CD14-positive monocyte (primary cell): ENCODE results near the gene BRAT1. TPM values are rescaled to one million over a fixed set of nuclear protein-coding genes. Genes with fewer than 3 reads are reported as not detected.

Source experiments
- DNase-seq, 3 donors: peaks; one replicate each; pipeline ENCODE4 v3.0.0-alpha.2; 2011 to 2022
- H2AFZ ChIP-seq: 2 replicates; pipeline ENCODE4 v1.6.0; 2012; ENCODE audit warnings: mild to moderate bottlenecking, low read depth, low read length, inconsistent platforms; ENCODE audit not compliant: insufficient read depth, poor library complexity, severe bottlenecking
- H3K27ac ChIP-seq, 2 donors: 1 replicate in 1 of 2; 2 replicates in 1 of 2; pipeline ENCODE4 v1.5.1; 2012 to 2013; ENCODE audit warnings: low read length in 2 of 2, control low read depth in 1 of 2, inconsistent platforms in 1 of 2, low read depth in 1 of 2, mild to moderate bottlenecking in 1 of 2
- H3K27me3 ChIP-seq, 2 donors: one replicate each; pipeline versions ENCODE4 v1.6.0 to v1.6.1; 2011 to 2013; ENCODE audit warnings: low read length in 2 of 2; ENCODE audit not compliant: control insufficient read depth in 2 of 2, insufficient read depth in 2 of 2
- H3K36me3 ChIP-seq, 2 donors: replicated peaks in 1 of 2; 1 replicate in 1 of 2; 2 replicates in 1 of 2; pipeline versions ENCODE4 v1.5.1 to v1.6.1; 2012 to 2013; ENCODE audit warnings: low read length in 2 of 2, control low read depth in 1 of 2, inconsistent platforms in 1 of 2, mild to moderate bottlenecking in 1 of 2; ENCODE audit not compliant: insufficient read depth in 2 of 2, control insufficient read depth in 1 of 2
- H3K4me1 ChIP-seq, 2 donors: 1 replicate in 1 of 2; 2 replicates in 1 of 2; pipeline versions ENCODE4 v1.5.1 to v1.6.1; 2012 to 2013; ENCODE audit warnings: low read length in 2 of 2, control low read depth in 1 of 2, inconsistent platforms in 1 of 2, mild to moderate bottlenecking in 1 of 2, moderate library complexity in 1 of 2; ENCODE audit not compliant: insufficient read depth in 2 of 2, control insufficient read depth in 1 of 2
- H3K4me2 ChIP-seq: replicated peaks from 2 replicates; pipeline ENCODE3; 2012; ENCODE audit warnings: low read length, moderate library complexity, mild to moderate bottlenecking; ENCODE audit not compliant: poor library complexity, severe bottlenecking; ENCODE audit errors: extremely low read depth
- H3K4me3 ChIP-seq, 3 experiments: fragments of 200-600 bp in 1 of 3; sonication (generic) in 1 of 3; replicated peaks in 1 of 3; 1 replicate in 2 of 3; 2 replicates in 1 of 3; pipeline ENCODE4 v1.5.1; 2011 to 2013; ENCODE audit warnings: low read length in 3 of 3, mild to moderate bottlenecking in 3 of 3, control low read depth in 2 of 3, low read depth in 2 of 3, inconsistent platforms in 1 of 3, moderate library complexity in 1 of 3
- H3K79me2 ChIP-seq: 2 replicates; pipeline ENCODE4 v1.6.0; 2012; ENCODE audit warnings: mild to moderate bottlenecking, control low read depth, inconsistent platforms, low read length, moderate library complexity; ENCODE audit not compliant: insufficient read depth
- H3K9ac ChIP-seq: 2 replicates; pipeline ENCODE4 v1.6.0; 2017; ENCODE audit warnings: low read length, mild to moderate bottlenecking; ENCODE audit not compliant: insufficient read depth, poor library complexity, severe bottlenecking
- H3K9me3 ChIP-seq, 2 donors: replicated peaks in 1 of 2; 1 replicate in 1 of 2; 2 replicates in 1 of 2; pipeline versions ENCODE4 v1.5.1 to v1.6.1; 2012 to 2013; ENCODE audit warnings: low read length in 2 of 2, control low read depth in 1 of 2; ENCODE audit not compliant: control insufficient read depth in 1 of 2, insufficient read depth in 1 of 2
- H4K20me1 ChIP-seq: 2 replicates; pipeline ENCODE4 v1.6.0; 2012; ENCODE audit warnings: mild to moderate bottlenecking, low read length, control low read depth, moderate library complexity; ENCODE audit not compliant: insufficient read depth
- H3K27ac Mint-ChIP-seq, 7 donors: one replicate each; pipeline ENCODE4 v1.8.0; 2020; ENCODE audit warnings: mild to moderate bottlenecking in 7 of 7, mixed read lengths in 7 of 7, moderate library complexity in 6 of 7, inconsistent platforms in 2 of 7
- H3K27me3 Mint-ChIP-seq, 3 donors: one replicate each; pipeline ENCODE4 v1.8.0; 2021 to 2022; ENCODE audit warnings: low read depth in 3 of 3, mild to moderate bottlenecking in 3 of 3, mixed read lengths in 3 of 3, moderate library complexity in 3 of 3, inconsistent platforms in 1 of 3
- H3K36me3 Mint-ChIP-seq, 2 donors: one replicate each; pipeline ENCODE4 v1.8.0; 2020; ENCODE audit warnings: mixed read lengths in 2 of 2, inconsistent platforms in 1 of 2, mild to moderate bottlenecking in 1 of 2
- H3K4me1 Mint-ChIP-seq: one replicate; pipeline ENCODE4 v1.8.0; 2020; ENCODE audit warnings: mild to moderate bottlenecking, mixed read lengths
- H3K4me3 Mint-ChIP-seq, 2 donors: one replicate each; pipeline ENCODE4 v1.8.0; 2020; ENCODE audit warnings: mild to moderate bottlenecking in 2 of 2, mixed read lengths in 2 of 2, moderate library complexity in 1 of 2
- H3K9me3 Mint-ChIP-seq, 7 donors: one replicate each; pipeline ENCODE4 v1.8.0; 2020 to 2022; ENCODE audit warnings: mixed read lengths in 7 of 7, mild to moderate bottlenecking in 6 of 7, moderate library complexity in 6 of 7, inconsistent platforms in 2 of 7
- WGBS: methylation state at CpG from one replicate; pipeline ENCODE4 v1.1.5; 2013; ENCODE audit warnings: missing lambda C conversion rate; ENCODE audit not compliant: insufficient coverage; 5-methylcytosine and 5-hydroxymethylcytosine counted together
- intact Hi-C, 2 donors: fragments of 100-400 bp; cut with micrococcal nuclease; formaldehyde crosslinking; loops; one replicate each; pipeline versions ENCODE4 v1.15.0 to v1.15.1; 2023
- polyA plus RNA-seq, 3 donors: library from polyadenylated mRNA; depleted of rRNA in 1 of 3; unstranded in 2 of 3; stranded (reverse) in 1 of 3; fragments of 300-500 nt in 2 of 3; fragments of >200 nt in 1 of 3; fragmentation: Illumina TruSeq in 2 of 3; gene quantifications; 1 replicate in 2 of 3; 2 replicates in 1 of 3; pipeline ENCODE4 v1.2.3, GENCODE V29; 2012 to 2021
- TF ChIP-seq, protein P1 (sequence below): fragments of 200-600 bp; IDR thresholded peaks from one replicate; pipeline ENCODE4 v1.8.0; 2022; ENCODE audit warnings: antibody characterized with exemption, mild to moderate bottlenecking

The BRAT1 gene
- polyA plus RNA-seq, 3 donors, result 31.6 to 34.2 (median 32.5) TPM

DNA sequence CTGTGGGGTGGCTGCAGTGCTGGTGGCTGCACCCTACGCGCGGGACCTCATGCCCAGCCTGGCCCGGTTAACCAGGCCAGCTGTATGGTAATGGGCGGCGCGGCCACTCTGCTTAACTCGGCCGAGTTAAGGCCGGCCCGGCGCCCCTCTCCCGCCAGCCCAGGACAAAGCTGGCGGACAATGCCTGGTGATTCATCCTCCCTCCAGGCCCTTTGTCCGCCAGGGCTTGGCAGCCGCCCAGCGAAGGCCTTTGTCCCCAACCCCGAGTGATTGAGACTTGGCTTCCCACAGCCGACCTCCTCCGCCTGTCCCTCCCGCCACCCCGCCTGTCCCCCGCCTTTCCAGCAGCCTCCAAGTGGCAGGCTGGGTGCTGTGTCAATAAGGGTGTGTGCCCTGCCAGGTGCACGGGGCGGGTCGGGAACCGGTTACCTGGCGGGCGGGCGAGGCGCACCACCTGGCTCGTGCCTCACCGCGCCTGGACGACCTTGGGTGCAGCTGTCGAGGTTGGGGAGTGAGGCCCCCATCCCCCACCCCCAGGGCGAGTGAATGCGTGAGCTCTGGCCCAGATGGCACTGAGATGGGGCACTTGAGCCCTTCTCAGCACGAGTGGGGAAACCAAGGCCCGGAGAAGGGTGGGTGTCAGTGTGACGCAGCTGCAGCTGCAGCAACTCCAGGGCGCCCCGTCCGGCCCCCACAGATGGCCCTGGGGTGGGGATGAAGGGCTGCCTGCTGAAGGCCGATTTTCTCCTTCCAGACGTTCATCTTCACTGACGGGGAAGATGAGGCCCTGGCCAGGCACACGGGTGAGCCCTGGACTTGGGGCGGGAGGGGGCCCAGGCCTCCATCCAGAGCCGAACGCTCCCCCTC, 31.1 kb downstream of the BRAT1 start:
- peak overlapping the region; percentile 93 to 100 (median 94) for H3K4me3 ChIP-seq
- peaks cover 71 to 73% of the 10 kb centered on the region in 2 donors for H3K4me1 ChIP-seq
- peak overlapping the region; percentile 89 for H3K9ac ChIP-seq
- H3K79me2 ChIP-seq, result peaks cover 86% of the 10 kb centered on the region
- H3K27me3 ChIP-seq, result no peaks in the 10 kb centered on the region
- WGBS, result 57% methylated on average over 35 of the region's 51 CpGs
- TF ChIP-seq, protein P1, sequence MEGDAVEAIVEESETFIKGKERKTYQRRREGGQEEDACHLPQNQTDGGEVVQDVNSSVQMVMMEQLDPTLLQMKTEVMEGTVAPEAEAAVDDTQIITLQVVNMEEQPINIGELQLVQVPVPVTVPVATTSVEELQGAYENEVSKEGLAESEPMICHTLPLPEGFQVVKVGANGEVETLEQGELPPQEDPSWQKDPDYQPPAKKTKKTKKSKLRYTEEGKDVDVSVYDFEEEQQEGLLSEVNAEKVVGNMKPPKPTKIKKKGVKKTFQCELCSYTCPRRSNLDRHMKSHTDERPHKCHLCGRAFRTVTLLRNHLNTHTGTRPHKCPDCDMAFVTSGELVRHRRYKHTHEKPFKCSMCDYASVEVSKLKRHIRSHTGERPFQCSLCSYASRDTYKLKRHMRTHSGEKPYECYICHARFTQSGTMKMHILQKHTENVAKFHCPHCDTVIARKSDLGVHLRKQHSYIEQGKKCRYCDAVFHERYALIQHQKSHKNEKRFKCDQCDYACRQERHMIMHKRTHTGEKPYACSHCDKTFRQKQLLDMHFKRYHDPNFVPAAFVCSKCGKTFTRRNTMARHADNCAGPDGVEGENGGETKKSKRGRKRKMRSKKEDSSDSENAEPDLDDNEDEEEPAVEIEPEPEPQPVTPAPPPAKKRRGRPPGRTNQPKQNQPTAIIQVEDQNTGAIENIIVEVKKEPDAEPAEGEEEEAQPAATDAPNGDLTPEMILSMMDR, result no peak
- H3K4me2 ChIP-seq, result peak overlapping the region; percentile 97
- DNase-seq, result peak; percentile 37 to 67 (median 62)
- peak overlapping the region; percentile 99 to 100 for H3K27ac ChIP-seq
- H3K36me3 ChIP-seq, result peaks cover 51 to 66% of the 10 kb centered on the region in 2 donors
- Mint-ChIP-seq H3K4me3 (peak overlapping the region; percentile 98 to 99), H3K27ac (peak overlapping the region in 6 of 7 donors; percentile 18 to 91 (median 59)), H3K36me3 (peaks cover 47 to 66% of the 10 kb centered on the region in 2 donors), H3K4me1 (peaks cover 66% of the 10 kb centered on the region), H3K9me3 (peaks cover 0 to 2% (median 0%) of the 10 kb centered on the region in 7 donors), H3K27me3 (peaks cover 0 to 2% (median 1%) of the 10 kb centered on the region in 3 donors)
- H2AFZ ChIP-seq, result no peak overlapping the region
- intact Hi-C loops, result loop anchor here (5.0 to 10.0 kb wide), 4 partner anchors 33 to 989 kb away; partner anchors contain the start of genes BRAT1 (in 2 of the 2), IQCE (in 2 of the 2), TTYH3 (in 2 of the 2) and GRIFIN (in 1 of the 2)
- H4K20me1 ChIP-seq, result peaks cover 89% of the 10 kb centered on the region
- no peaks in the 10 kb centered on the region for H3K9me3 ChIP-seq

DNA sequence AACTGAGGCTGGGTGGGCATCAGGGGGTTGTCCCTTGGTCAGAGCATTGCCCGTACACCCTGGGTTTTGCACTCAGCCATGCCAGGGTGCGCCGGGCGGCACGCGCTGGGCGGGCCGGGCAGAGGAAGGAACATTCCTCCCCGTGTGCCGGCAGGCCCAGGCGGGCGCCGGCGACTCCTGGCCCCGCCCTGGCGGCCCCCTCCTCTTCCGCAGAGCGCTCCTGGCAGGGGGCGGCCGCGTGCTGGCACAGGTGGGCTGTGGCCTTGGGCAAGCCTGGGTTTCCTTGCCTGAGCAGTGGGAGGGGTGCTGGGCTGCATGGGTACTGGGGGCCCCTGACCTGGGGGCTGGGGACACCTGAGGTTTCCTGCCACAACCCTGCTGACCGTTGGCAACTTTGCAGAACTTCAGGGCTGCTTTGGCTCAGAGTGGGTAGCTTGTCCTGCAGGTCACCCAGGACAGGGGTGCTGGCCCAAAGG, 31.8 kb downstream of the BRAT1 start:
- intact Hi-C loops, result loop anchor here (5.0 to 10.0 kb wide), 4 partner anchors 34 to 989 kb away; partner anchors contain the start of genes BRAT1 (in 2 of the 2), IQCE (in 2 of the 2), TTYH3 (in 2 of the 2) and GRIFIN (in 1 of the 2)
- WGBS, result under 1% methylated on average over 18 of the region's 22 CpGs
- H3K27ac Mint-ChIP-seq, result peak overlapping the region; percentile 91 to 95 (median 93)

More for the DNA sequence above, 31.8 kb downstream of the BRAT1 start:
- peaks cover 0 to 2% (median 1%) of the 10 kb centered on the region in 3 donors for H3K27me3 Mint-ChIP-seq
- peaks cover 70 to 74% of the 10 kb centered on the region in 2 donors for H3K4me1 ChIP-seq
- H3K4me3 ChIP-seq, result peak overlapping the region; percentile 93 to 100 (median 94)
- peaks cover 47 to 63% of the 10 kb centered on the region in 2 donors for H3K36me3 ChIP-seq
- DNase-seq, result no peak
- TF ChIP-seq, protein P1, result no peak
- no peaks in the 10 kb centered on the region for H3K9me3 ChIP-seq
- H3K27ac ChIP-seq, result peak overlapping the region; percentile 79 to 100
- H3K4me1 Mint-ChIP-seq, result peaks cover 66% of the 10 kb centered on the region
- peaks cover 84% of the 10 kb centered on the region for H3K79me2 ChIP-seq
- peak overlapping the region; percentile 97 for H3K4me2 ChIP-seq
- H3K4me3 Mint-ChIP-seq, result peak overlapping the region; percentile 98 to 99
- peaks cover 84% of the 10 kb centered on the region for H4K20me1 ChIP-seq
- peaks cover 0 to 2% (median 0%) of the 10 kb centered on the region in 7 donors for H3K9me3 Mint-ChIP-seq
- no peaks in the 10 kb centered on the region for H3K27me3 ChIP-seq
- peak overlapping the region; percentile 89 for H3K9ac ChIP-seq
- H3K36me3 Mint-ChIP-seq, result peaks cover 47 to 63% of the 10 kb centered on the region in 2 donors
- no peak overlapping the region for H2AFZ ChIP-seq
